HepG2 (cell line): ENCODE data around the gene PSMB11. TPM values are rescaled to one million over a fixed set of nuclear protein-coding genes. Genes with fewer than 3 reads are reported as not detected.
A peak's percentile ranks its signal among the peaks of the same experiment; 100 is the strongest.

Source experiments
- ATAC-seq: fragments of 200-7000 bp; cut with Tn5 transposase; 3 replicates; pipeline ENCODE4 v1.9.1; 2020; ENCODE audit warnings: mild to moderate bottlenecking, moderate library complexity
- BruUV-seq: library from RNA; stranded (reverse); fragments of 400-500 nt; replicated peaks from 2 replicates; lab custom pipeline; 2021; lab: Mats Ljungman, UMichigan
- CTCF ChIA-PET: fragments of 300-600 bp; formaldehyde crosslinking; extraction: SDS; loops from one replicate; lab custom pipeline; 2021; ENCODE audit warnings: low total read pairs, inconsistent platforms, low intra/inter-chr PET ratio; lab: Yijun Ruan, JAX
- POLR2A ChIA-PET: fragments of 350-600 bp; sonication (Branson Sonifier 250); formaldehyde crosslinking; loops from one replicate; lab custom pipeline; 2020; ENCODE audit warnings: antibody characterized with exemption, inconsistent platforms; lab: Yijun Ruan, JAX
- DNase-seq: peaks from one replicate; pipeline ENCODE4 v3.0.0-alpha.2; 2015; ENCODE audit warnings: low spot score
- FAIRE-seq: peaks from 3 replicates; lab custom pipeline; 2011; peaks lifted over from hg19 to GRCh38; lab: Jason Lieb, UNC
- H2AFZ ChIP-seq: one replicate; pipeline ENCODE4 v1.6.1; 2011; ENCODE audit warnings: low read length, inconsistent platforms
- H3K27ac ChIP-seq: fragments of 300-600 bp; 3 replicates; pipeline ENCODE4 v1.8.0; 2011; ENCODE audit warnings: mixed run types, mild to moderate bottlenecking, mixed read lengths, low read length, inconsistent platforms; ENCODE audit not compliant: insufficient read depth; ENCODE audit errors: extremely low read length
- H3K27me3 ChIP-seq, 2 experiments: fragments of 200-600 bp in 1 of 2; 2 replicates in 1 of 2; 3 replicates in 1 of 2; pipeline versions ENCODE4 v1.6.0 to v1.8.0; 2011; ENCODE audit warnings: low read length in 2 of 2, mild to moderate bottlenecking in 2 of 2, moderate library complexity in 2 of 2, inconsistent platforms in 1 of 2; ENCODE audit not compliant: insufficient read depth in 2 of 2, control insufficient read depth in 1 of 2
- H3K36me3 ChIP-seq, 2 experiments: fragments of 200-600 bp in 1 of 2; replicated peaks in 1 of 2; 2 replicates in 1 of 2; 3 replicates in 1 of 2; pipeline versions ENCODE4 v1.5.1 to v1.8.0; 2011; ENCODE audit warnings: low read length in 2 of 2, inconsistent platforms in 1 of 2; ENCODE audit not compliant: insufficient read depth in 2 of 2, control insufficient read depth in 1 of 2
- H3K4me1 ChIP-seq: 2 replicates; pipeline ENCODE4 v1.5.1; 2012; ENCODE audit warnings: low read length, inconsistent platforms; ENCODE audit not compliant: insufficient read depth
- H3K4me2 ChIP-seq: 2 replicates; pipeline ENCODE4 v1.6.0; 2011; ENCODE audit warnings: low read depth, low read length, inconsistent platforms
- H3K4me3 ChIP-seq, 3 experiments: fragments of 200-600 bp in 1 of 3; sonication (generic), shearing (Covaris generic) in 1 of 3; replicated peaks in 1 of 3; 2 replicates each; pipeline ENCODE4 v1.5.1; 2011 to 2016; ENCODE audit warnings: low read length in 3 of 3, inconsistent platforms in 2 of 3, low read depth in 2 of 3, mild to moderate bottlenecking in 2 of 3, control low read depth in 1 of 3, mixed read lengths in 1 of 3; ENCODE audit not compliant: insufficient read depth in 1 of 3
- H3K79me2 ChIP-seq: one replicate; pipeline ENCODE4 v1.6.1; 2011; ENCODE audit warnings: low read length, inconsistent platforms; ENCODE audit not compliant: insufficient read depth
- H3K9ac ChIP-seq: 2 replicates; pipeline ENCODE4 v1.6.0; 2011; ENCODE audit warnings: mild to moderate bottlenecking, low read depth, low read length, inconsistent platforms; ENCODE audit not compliant: insufficient read depth
- H3K9me3 ChIP-seq: 2 replicates; pipeline ENCODE4 v1.5.1; 2012; ENCODE audit warnings: mild to moderate bottlenecking, low read length
- H4K20me1 ChIP-seq: 2 replicates; pipeline ENCODE4 v1.6.0; 2011; ENCODE audit warnings: inconsistent platforms, mild to moderate bottlenecking, low read length, moderate library complexity; ENCODE audit not compliant: insufficient read depth
- CBFB ChIP-seq: sonication (generic); formaldehyde crosslinking; IDR thresholded peaks from 2 replicates; pipeline ENCODE4 v1.4.0; 2020; ENCODE audit warnings: missing genetic modification reagents
- KLF11 ChIP-seq: IDR thresholded peaks from 2 replicates; pipeline ENCODE4 v1.6.1; 2016; ENCODE audit warnings: missing compliant biosample characterization
- KLF9 ChIP-seq: IDR thresholded peaks from 2 replicates; pipeline ENCODE4 v1.6.1; 2016; ENCODE audit warnings: low read depth
- MEF2D ChIP-seq: sonication (generic); formaldehyde crosslinking; IDR thresholded peaks from 2 replicates; pipeline ENCODE4 v1.5.1; 2020; ENCODE audit warnings: mild to moderate bottlenecking, missing genetic modification reagents
- NFE2 ChIP-seq: sonication (generic); formaldehyde crosslinking; IDR thresholded peaks from 2 replicates; pipeline ENCODE4 v1.4.0; 2020; ENCODE audit warnings: missing genetic modification reagents
- POGK ChIP-seq: sonication (generic); formaldehyde crosslinking; conservative IDR thresholded peaks from 2 replicates; pipeline ENCODE4 v1.8.0; 2022; ENCODE audit warnings: mild to moderate bottlenecking, moderate library complexity, missing genetic modification reagents
- RORA ChIP-seq: sonication (generic); formaldehyde crosslinking; IDR thresholded peaks from 2 replicates; pipeline ENCODE4 v1.5.0; 2020; ENCODE audit warnings: mild to moderate bottlenecking, missing genetic modification reagents, moderate library complexity
- SRSF1 ChIP-seq: fragments of 200-400 bp; formaldehyde crosslinking; optimal IDR thresholded peaks from 2 replicates; pipeline ENCODE3; 2017; ENCODE audit warnings: mild to moderate bottlenecking, low read depth, low read length, moderate library complexity
- ZBTB1 ChIP-seq: sonication (generic); formaldehyde crosslinking; IDR thresholded peaks from 2 replicates; pipeline ENCODE4 v1.4.0; 2020; ENCODE audit warnings: missing genetic modification reagents, borderline replicate concordance
- ZFP36 ChIP-seq: fragments of 150-350 bp; IDR thresholded peaks from 2 replicates; pipeline ENCODE4 v1.6.1; 2018; ENCODE audit warnings: borderline replicate concordance, low read length, low read depth; ENCODE audit not compliant: partially characterized antibody
- ZNF3 ChIP-seq: IDR thresholded peaks from 2 replicates; pipeline ENCODE4 v1.7.0; 2017; ENCODE audit warnings: inconsistent platforms
- WGBS: methylation state at CpG from one replicate; pipeline ENCODE4 v1.1.6; 2017; ENCODE audit warnings: low lambda C conversion rate; 5-methylcytosine and 5-hydroxymethylcytosine counted together
- in situ Hi-C: cut with HindIII; loops from 2 replicates; pipeline ENCODE4 v1.10.0; 2017; ENCODE audit warnings: low pct_unique_long_range_greater_than_20kb; ENCODE audit not compliant: extremely low pct_ligation_motif_present
- intact Hi-C: fragments of 100-400 bp; cut with micrococcal nuclease; formaldehyde crosslinking; loops from one replicate; pipeline ENCODE4 v1.10.0; 2022; ENCODE audit not compliant: unreplicated experiment
- polyA plus RNA-seq, 8 experiments: library from polyadenylated mRNA; depleted of rRNA in 3 of 8; stranded (reverse) in 7 of 8; unstranded in 1 of 8; fragments of >200 nt; fragmentation: Illumina TruSeq in 4 of 8; extraction: Trizol in 4 of 8; gene quantifications; 2 replicates each; pipeline versions ENCODE4 v1.2.1 to v1.2.3, GENCODE V29; 2011 to 2016; ENCODE audit warnings: low read depth in 4 of 8, missing spikeins in 1 of 8, mixed read lengths in 1 of 8; ENCODE audit not compliant: insufficient read depth in 1 of 8
- total RNA-seq, 5 experiments: library from RNA; depleted of rRNA; stranded (reverse); fragments of >200 nt; fragmentation: Illumina TruSeq; extraction: Trizol; gene quantifications; 2 replicates each; pipeline ENCODE4 v1.2.3, GENCODE V29; 2016; ENCODE audit warnings: low read depth in 1 of 5
- TF ChIP-seq, protein P1 (sequence below): sonication (generic); formaldehyde crosslinking; IDR thresholded peaks from 2 replicates; pipeline ENCODE4 v1.4.0; 2020; ENCODE audit warnings: missing genetic modification reagents, borderline replicate concordance
- TF ChIP-seq, protein P2 (sequence below): sonication (generic); formaldehyde crosslinking; IDR thresholded peaks from 2 replicates; pipeline ENCODE4 v1.5.1; 2020; ENCODE audit warnings: missing genetic modification reagents, mild to moderate bottlenecking, borderline replicate concordance

The PSMB11 gene
- total and polyA plus RNA-seq, 2 of the 13 experiments (the other 11 are each of a cell fraction or from before 2014, with no cell fraction given): not detected

DNA sequence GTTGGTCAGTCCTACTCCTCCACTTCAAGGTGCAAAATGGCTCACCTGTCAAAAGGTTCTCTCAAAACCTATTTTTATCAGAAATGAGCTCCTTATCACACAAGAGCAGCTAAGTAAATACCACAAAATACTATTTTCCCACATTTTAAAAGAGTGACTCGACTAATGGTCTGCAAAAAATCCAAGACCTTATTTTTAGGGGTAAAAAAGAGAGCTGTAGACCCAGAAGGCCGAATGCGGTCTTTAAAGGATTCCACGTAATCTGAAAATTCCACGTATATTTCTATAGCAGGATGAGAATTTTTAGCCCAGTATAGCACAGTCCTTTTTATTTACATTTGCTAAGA lies 35.9 kb upstream of the PSMB11 start:
- peak overlapping the region; percentile 86 for H3K27ac ChIP-seq
- H4K20me1 ChIP-seq: no peaks in the 10 kb centered on the region
- H3K36me3 ChIP-seq: no peaks in the 10 kb centered on the region
- WGBS: 21% methylated on average over 5 of the region's 5 CpGs
- no peak for DNase-seq
- POLR2A ChIA-PET: interaction anchor here (0.6 to 4.1 kb wide), 45 partner anchors 10 to 1550 kb away, joined by 3 to 561 read pairs (median 9); partner anchors contain the start of genes ACIN1, AJUBA, BCL2L2 and C14orf119
- in situ Hi-C loops: no loop called here
- H3K79me2 ChIP-seq: peaks cover 2% of the 10 kb centered on the region
- CTCF ChIA-PET: interaction anchor here (2.8 kb wide), 1 partner anchor 23 kb away, joined by 8 read pairs; the partner anchor contains the start of gene AJUBA
- peaks cover 49% of the 10 kb centered on the region for H3K4me1 ChIP-seq
- peak overlapping the region; percentile 82 for H3K9ac ChIP-seq
- H3K4me3 ChIP-seq: peak overlapping the region; percentile 68 to 82 (median 80)
- no peak for FAIRE-seq
- no peaks in the 10 kb centered on the region for H3K9me3 ChIP-seq
- no peak overlapping the region for H2AFZ ChIP-seq
- peak overlapping the region; percentile 86 for H3K4me2 ChIP-seq
- no TSS peak for BruUV-seq
- no peak for ATAC-seq
- intact Hi-C loops: loop anchor here (1.0 to 5.0 kb wide), 3 partner anchors 19 to 409 kb away; partner anchors contain the start of genes ABHD4 and PSMB5
- no peaks in the 10 kb centered on the region; a peak in 1 of 5 replicates for H3K27me3 ChIP-seq
- TF ChIP-seq CBFB (CRISPR knock-in tag): no peak
- TF ChIP-seq KLF11 (CRISPR knock-in tag): no peak
- TF ChIP-seq, protein P1, sequence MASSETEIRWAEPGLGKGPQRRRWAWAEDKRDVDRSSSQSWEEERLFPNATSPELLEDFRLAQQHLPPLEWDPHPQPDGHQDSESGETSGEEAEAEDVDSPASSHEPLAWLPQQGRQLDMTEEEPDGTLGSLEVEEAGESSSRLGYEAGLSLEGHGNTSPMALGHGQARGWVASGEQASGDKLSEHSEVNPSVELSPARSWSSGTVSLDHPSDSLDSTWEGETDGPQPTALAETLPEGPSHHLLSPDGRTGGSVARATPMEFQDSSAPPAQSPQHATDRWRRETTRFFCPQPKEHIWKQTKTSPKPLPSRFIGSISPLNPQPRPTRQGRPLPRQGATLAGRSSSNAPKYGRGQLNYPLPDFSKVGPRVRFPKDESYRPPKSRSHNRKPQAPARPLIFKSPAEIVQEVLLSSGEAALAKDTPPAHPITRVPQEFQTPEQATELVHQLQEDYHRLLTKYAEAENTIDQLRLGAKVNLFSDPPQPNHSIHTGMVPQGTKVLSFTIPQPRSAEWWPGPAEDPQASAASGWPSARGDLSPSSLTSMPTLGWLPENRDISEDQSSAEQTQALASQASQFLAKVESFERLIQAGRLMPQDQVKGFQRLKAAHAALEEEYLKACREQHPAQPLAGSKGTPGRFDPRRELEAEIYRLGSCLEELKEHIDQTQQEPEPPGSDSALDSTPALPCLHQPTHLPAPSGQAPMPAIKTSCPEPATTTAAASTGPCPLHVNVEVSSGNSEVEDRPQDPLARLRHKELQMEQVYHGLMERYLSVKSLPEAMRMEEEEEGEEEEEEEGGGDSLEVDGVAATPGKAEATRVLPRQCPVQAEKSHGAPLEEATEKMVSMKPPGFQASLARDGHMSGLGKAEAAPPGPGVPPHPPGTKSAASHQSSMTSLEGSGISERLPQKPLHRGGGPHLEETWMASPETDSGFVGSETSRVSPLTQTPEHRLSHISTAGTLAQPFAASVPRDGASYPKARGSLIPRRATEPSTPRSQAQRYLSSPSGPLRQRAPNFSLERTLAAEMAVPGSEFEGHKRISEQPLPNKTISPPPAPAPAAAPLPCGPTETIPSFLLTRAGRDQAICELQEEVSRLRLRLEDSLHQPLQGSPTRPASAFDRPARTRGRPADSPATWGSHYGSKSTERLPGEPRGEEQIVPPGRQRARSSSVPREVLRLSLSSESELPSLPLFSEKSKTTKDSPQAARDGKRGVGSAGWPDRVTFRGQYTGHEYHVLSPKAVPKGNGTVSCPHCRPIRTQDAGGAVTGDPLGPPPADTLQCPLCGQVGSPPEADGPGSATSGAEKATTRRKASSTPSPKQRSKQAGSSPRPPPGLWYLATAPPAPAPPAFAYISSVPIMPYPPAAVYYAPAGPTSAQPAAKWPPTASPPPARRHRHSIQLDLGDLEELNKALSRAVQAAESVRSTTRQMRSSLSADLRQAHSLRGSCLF: 0 out of 2 replicates have a peak, but pooled peaks have one; percentile 57
- no peak for TF ChIP-seq SRSF1
- TF ChIP-seq KLF9 (CRISPR knock-in tag): 0 out of 2 replicates have a peak, but pooled peaks have one; percentile 0
- no peak for TF ChIP-seq ZNF3 (CRISPR knock-in tag)
- no peak for TF ChIP-seq RORA (CRISPR knock-in tag)
- TF ChIP-seq MEF2D: no peak
- TF ChIP-seq ZBTB1 (CRISPR knock-in tag): no peak
- no peak for TF ChIP-seq ZFP36
- no peak for TF ChIP-seq NFE2 (CRISPR knock-in tag)
- no peak for TF ChIP-seq POGK (CRISPR knock-in tag)
- TF ChIP-seq, protein P2, sequence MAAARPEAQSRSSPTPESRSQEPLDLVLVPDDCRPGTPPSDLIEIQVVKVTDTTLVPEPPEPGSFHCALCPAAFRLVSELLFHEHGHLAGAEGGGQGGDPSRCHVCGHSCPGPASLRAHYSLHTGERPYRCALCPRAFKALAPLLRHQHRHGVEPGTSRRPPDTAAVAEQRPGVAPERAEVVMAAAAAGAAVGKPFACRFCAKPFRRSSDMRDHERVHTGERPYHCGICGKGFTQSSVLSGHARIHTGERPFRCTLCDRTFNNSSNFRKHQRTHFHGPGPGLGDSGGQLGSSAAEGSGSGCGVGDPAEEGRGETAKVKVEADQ (CRISPR knock-in tag): no peak
